ENCODE data around the gene DUSP1.

DNA sequence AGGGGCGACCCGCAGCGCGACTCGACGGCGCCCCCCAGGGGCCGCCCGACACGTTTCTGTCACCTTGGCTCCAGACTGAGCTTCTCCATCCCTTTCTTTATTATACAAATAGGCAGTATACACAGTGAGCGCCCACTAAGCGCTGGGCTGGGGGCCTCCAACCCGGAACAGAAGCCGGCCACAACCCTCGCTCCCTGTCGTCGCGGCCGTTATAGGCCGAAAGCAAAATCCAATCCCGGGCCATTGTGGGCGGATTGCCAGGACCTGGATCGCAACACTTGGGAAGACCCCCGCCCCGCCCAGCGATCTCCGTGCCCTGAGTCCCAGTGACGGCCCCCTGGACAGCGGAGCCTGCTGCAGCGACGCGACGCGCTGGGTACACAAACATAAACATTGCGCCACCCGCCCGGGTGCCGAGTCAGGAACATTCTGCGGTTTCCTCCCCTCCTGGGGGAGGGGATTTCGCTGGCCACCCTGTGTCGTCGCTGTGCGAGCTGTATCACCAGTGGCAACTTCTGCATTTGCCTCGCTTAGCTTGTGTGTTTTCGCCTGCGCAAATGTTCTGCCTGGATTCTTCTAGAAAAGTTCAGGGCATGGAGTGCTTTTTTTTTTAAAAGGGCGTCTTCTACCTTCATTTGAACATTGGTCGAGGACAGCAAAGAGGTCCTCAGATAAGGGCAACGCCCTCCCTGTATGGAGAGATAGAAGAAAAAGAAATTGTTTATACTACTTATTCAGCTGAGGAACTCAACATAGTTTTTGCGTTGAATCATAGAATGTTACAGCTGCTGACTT, 1.3 kb upstream of the DUSP1 start:
- TF ChIP-seq POLR2A (IDR thresholded peaks at IDR 0.05; ENCODE audit: extremely low read depth, insufficient read length): peak; percentile 14
- TF ChIP-seq CTCF (IDR thresholded peaks at IDR 0.05; ENCODE audit: low read depth, low read length): peak; percentile 69
- peak; percentile 74 for TF ChIP-seq MAX (IDR thresholded peaks at IDR 0.05; ENCODE audit: low read depth, low read length)
- peak; percentile 78; the same call in 1 of the 2 replicates for TF ChIP-seq MYC (IDR thresholded peaks at IDR 0.05; ENCODE audit: low read depth, low read length)

Data from NB4 (cell line).